Fibroblast of lung (primary cell): ENCODE data around the gene TADA2A. TPM values are rescaled to one million over a fixed set of nuclear protein-coding genes. Genes with fewer than 3 reads are reported as not detected.

ENCODE experiments used
- DNase-seq, 2 donors: peaks; one replicate each; pipeline versions ENCODE4 v3.0.0 to v3.0.0-alpha.2; 2010; ENCODE audit warnings: low read depth in 2 of 2
- H2AFZ ChIP-seq: 2 replicates; pipeline ENCODE4 v1.5.1; 2012; ENCODE audit warnings: low read length, control low read depth, inconsistent platforms
- H3K27ac ChIP-seq: 2 replicates; pipeline ENCODE4 v1.5.1; 2011; ENCODE audit warnings: low read length, control low read depth; ENCODE audit not compliant: insufficient read depth
- H3K27me3 ChIP-seq: 2 replicates; pipeline ENCODE4 v1.5.1; 2011; ENCODE audit warnings: mild to moderate bottlenecking, low read length; ENCODE audit not compliant: control insufficient read depth, insufficient read depth
- H3K36me3 ChIP-seq: 2 replicates; pipeline ENCODE4 v1.5.1; 2011; ENCODE audit warnings: low read length; ENCODE audit not compliant: control insufficient read depth, insufficient read depth
- H3K4me1 ChIP-seq: 2 replicates; pipeline ENCODE4 v1.5.1; 2011; ENCODE audit warnings: low read length; ENCODE audit not compliant: control insufficient read depth, insufficient read depth; ENCODE audit errors: extremely low read depth
- H3K4me2 ChIP-seq: 2 replicates; pipeline ENCODE4 v1.5.1; 2011; ENCODE audit warnings: low read length, control low read depth; ENCODE audit not compliant: insufficient read depth; ENCODE audit errors: extremely low read depth
- H3K4me3 ChIP-seq, 4 experiments: fragments of 200-600 bp in 1 of 4; sonication (generic) in 1 of 4; replicated peaks in 1 of 4; 2 replicates each; pipeline ENCODE4 v1.5.1; 2011 to 2016; ENCODE audit warnings: low read length in 4 of 4, low read depth in 3 of 4, mild to moderate bottlenecking in 3 of 4, control low read depth in 2 of 4, inconsistent platforms in 1 of 4, mixed read lengths in 1 of 4; ENCODE audit not compliant: insufficient read depth in 1 of 4; ENCODE audit errors: control extremely low read depth in 1 of 4
- H3K79me2 ChIP-seq: 2 replicates; pipeline ENCODE4 v1.5.1; 2012; ENCODE audit warnings: mild to moderate bottlenecking, low read length, inconsistent platforms; ENCODE audit not compliant: control insufficient read depth, insufficient read depth
- H3K9ac ChIP-seq: 2 replicates; pipeline ENCODE4 v1.5.1; 2011; ENCODE audit warnings: mild to moderate bottlenecking, low read length, control low read depth; ENCODE audit not compliant: insufficient read depth
- H3K9me3 ChIP-seq: 2 replicates; pipeline ENCODE4 v1.5.1; 2012; ENCODE audit warnings: low read depth, low read length; ENCODE audit not compliant: control insufficient read depth, insufficient read depth
- H4K20me1 ChIP-seq: 2 replicates; pipeline ENCODE4 v1.5.1; 2011; ENCODE audit warnings: low read length; ENCODE audit not compliant: control insufficient read depth, insufficient read depth; ENCODE audit errors: extremely low read depth
- EZH2 ChIP-seq: IDR thresholded peaks from 2 replicates; pipeline ENCODE4 v1.5.1; 2012; ENCODE audit warnings: low read length, control low read depth, mild to moderate bottlenecking; ENCODE audit errors: missing control alignments
- polyA plus RNA-seq, 2 donors: library from polyadenylated mRNA; depleted of rRNA in 1 of 2; stranded (reverse) in 1 of 2; unstranded in 1 of 2; fragments of >200 nt; gene quantifications; 2 replicates each; pipeline ENCODE4 v1.2.1, GENCODE V29; 2011 to 2012; ENCODE audit warnings: missing spikeins in 1 of 2
- total RNA-seq: library from RNA; depleted of rRNA; stranded (reverse); fragments of >200 nt; gene quantifications from 2 replicates; pipeline ENCODE4 v1.2.1, GENCODE V29; 2014
- TF ChIP-seq, protein P1 (sequence below), 2 donors: IDR thresholded peaks in 1 of 2; conservative IDR thresholded peaks in 1 of 2; 1 replicate in 1 of 2; 2 replicates in 1 of 2; pipeline ENCODE4 v1.5.1; 2011 to 2012; ENCODE audit warnings: low read length in 2 of 2, control low read depth in 1 of 2, inconsistent platforms in 1 of 2, low read depth in 1 of 2, mild to moderate bottlenecking in 1 of 2

Gene TADA2A
- total and polyA plus RNA-seq, 2 donors (not counting 1 experiment from before 2014, with no cell fraction given), result 18.7 to 23.9 TPM

DNA sequence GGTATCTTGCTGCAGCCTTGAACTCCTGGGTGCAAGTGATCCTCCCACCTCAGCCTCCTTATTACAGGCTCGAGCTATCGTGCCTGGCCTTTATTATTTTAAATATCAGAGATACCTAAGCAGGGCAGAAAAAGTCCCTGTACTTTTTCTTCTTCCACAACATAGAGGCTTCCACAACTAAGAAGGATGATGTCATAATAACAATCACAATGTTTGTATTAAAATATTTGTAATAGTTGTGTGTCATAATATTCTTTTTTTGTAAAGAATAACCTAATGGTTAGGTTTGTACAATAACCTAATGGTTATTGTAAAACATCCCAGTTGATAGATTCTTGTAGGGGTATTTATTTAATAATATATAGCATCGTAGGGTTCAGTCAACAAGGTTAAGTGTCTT, 56.4 kb downstream of the TADA2A start:
- Histone ChIP-seq H3K27ac (no peak overlapping the region), H2AFZ (no peak overlapping the region), H3K9me3 (no peaks in the 10 kb centered on the region), H3K79me2 (no peaks in the 10 kb centered on the region), H3K4me3 (no peak overlapping the region), H3K4me2 (no peak overlapping the region), H3K9ac (no peak overlapping the region), H3K4me1 (peaks cover 4% of the 10 kb centered on the region), H3K36me3 (no peaks in the 10 kb centered on the region), H3K27me3 (no peaks in the 10 kb centered on the region), H4K20me1 (no peaks in the 10 kb centered on the region)
- TF ChIP-seq, protein P1, sequence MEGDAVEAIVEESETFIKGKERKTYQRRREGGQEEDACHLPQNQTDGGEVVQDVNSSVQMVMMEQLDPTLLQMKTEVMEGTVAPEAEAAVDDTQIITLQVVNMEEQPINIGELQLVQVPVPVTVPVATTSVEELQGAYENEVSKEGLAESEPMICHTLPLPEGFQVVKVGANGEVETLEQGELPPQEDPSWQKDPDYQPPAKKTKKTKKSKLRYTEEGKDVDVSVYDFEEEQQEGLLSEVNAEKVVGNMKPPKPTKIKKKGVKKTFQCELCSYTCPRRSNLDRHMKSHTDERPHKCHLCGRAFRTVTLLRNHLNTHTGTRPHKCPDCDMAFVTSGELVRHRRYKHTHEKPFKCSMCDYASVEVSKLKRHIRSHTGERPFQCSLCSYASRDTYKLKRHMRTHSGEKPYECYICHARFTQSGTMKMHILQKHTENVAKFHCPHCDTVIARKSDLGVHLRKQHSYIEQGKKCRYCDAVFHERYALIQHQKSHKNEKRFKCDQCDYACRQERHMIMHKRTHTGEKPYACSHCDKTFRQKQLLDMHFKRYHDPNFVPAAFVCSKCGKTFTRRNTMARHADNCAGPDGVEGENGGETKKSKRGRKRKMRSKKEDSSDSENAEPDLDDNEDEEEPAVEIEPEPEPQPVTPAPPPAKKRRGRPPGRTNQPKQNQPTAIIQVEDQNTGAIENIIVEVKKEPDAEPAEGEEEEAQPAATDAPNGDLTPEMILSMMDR (conservative IDR thresholded peaks at IDR 0.05 in 1 of 2, IDR thresholded peaks at IDR 0.05 in 1 of 2; ENCODE audit: low read depth in 1 of 2, low read length in 2 of 2), result no peak
- DNase-seq, result no peak

DNA sequence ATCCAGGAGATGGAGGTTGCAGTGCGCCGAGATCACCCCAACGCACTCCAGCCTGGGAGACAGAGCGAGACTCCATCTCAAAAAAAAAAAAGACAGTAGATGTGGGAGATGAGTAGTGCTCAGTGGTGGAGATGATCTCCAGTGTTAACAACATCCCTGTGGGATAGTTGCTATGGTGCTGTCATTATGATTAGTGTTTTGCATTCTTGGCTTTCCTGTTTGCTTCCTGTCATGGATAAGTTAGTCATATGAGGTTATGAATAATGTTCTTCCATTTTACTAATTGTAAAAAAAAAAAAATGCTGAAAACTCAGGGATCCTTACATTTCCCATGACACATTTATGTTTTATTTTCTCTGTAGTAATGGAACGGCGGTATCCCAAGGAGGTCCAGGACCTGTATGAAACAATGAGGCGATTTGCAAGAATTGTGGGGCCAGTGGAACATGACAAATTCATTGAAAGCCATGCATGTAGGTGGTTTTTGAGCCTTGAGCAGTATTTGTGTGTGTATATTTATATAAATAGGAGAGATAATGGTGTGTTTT, 58.5 kb downstream of the TADA2A start:
- Histone ChIP-seq H3K4me3 (no peak overlapping the region), H3K79me2 (no peaks in the 10 kb centered on the region), H3K27me3 (no peaks in the 10 kb centered on the region), H2AFZ (no peak overlapping the region), H3K4me2 (no peak overlapping the region), H3K36me3 (no peaks in the 10 kb centered on the region), H3K27ac (no peak overlapping the region), H3K9ac (no peak overlapping the region), H4K20me1 (no peaks in the 10 kb centered on the region), H3K4me1 (no peaks in the 10 kb centered on the region), H3K9me3 (no peaks in the 10 kb centered on the region)
- TF ChIP-seq, protein P1 (conservative IDR thresholded peaks at IDR 0.05 in 1 of 2, IDR thresholded peaks at IDR 0.05 in 1 of 2; ENCODE audit: low read depth in 1 of 2, low read length in 2 of 2), result no peak
- no peak for TF ChIP-seq EZH2
- peak; percentile 37 to 78 for DNase-seq

DNA sequence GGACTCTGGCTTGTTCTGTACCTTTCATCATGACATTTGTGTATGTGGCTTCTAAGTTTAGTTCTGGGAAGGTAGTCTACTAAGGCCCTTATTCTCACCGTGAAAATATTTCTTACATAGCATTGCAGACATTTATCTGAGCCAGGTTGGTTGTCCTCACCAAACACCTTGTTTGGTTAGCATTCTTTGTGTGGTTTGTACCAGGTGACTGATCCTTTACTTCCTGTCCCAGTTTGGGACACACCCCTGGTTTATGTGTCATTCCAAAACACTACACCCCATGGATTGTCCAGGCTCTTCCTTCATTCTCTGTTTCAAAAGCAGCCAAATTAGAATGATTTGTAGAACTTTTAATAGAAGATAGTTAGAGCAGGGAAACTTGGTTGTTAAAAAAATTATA, 59.8 kb downstream of the TADA2A start:
- peaks cover 1% of the 10 kb centered on the region for H3K36me3 ChIP-seq
- H3K4me3 ChIP-seq, result no peak overlapping the region
- H3K9ac ChIP-seq, result no peak overlapping the region
- H3K27me3 ChIP-seq, result no peaks in the 10 kb centered on the region
- H3K4me2 ChIP-seq, result no peak overlapping the region
- no peak overlapping the region for H3K27ac ChIP-seq
- H2AFZ ChIP-seq, result no peak overlapping the region
- H4K20me1 ChIP-seq, result no peaks in the 10 kb centered on the region
- no peaks in the 10 kb centered on the region for H3K4me1 ChIP-seq
- DNase-seq, result no peak
- TF ChIP-seq EZH2, result no peak
- TF ChIP-seq, protein P1 (conservative IDR thresholded peaks at IDR 0.05 in 1 of 2, IDR thresholded peaks at IDR 0.05 in 1 of 2; ENCODE audit: low read depth in 1 of 2, low read length in 2 of 2), result no peak
- no peaks in the 10 kb centered on the region for H3K9me3 ChIP-seq
- no peaks in the 10 kb centered on the region for H3K79me2 ChIP-seq
